Lower lobe of right lung (tissue), 2 donors: Measurements from ENCODE around the gene FRMD4A. TPM values are rescaled to one million over a fixed set of nuclear protein-coding genes. Genes with fewer than 3 reads are reported as not detected.

ENCODE experiments used
- ATAC-seq, 2 donors: fragments of 200-7000 bp; cut with Tn5 transposase; one replicate each; pipeline ENCODE4 v1.9.1; 2020 to 2022; ENCODE audit warnings: mild to moderate bottlenecking in 2 of 2, moderate library complexity in 2 of 2
- DNase-seq: peaks from one replicate; pipeline ENCODE4 v3.0.0-alpha.2; 2020
- H3K27ac ChIP-seq: fragments of 200-600 bp; one replicate; pipeline ENCODE4 v1.8.0; 2022
- H3K27me3 ChIP-seq: fragments of 200-600 bp; one replicate; pipeline ENCODE4 v1.8.0; 2022; ENCODE audit warnings: low read depth
- H3K36me3 ChIP-seq: fragments of 200-600 bp; one replicate; pipeline ENCODE4 v1.8.0; 2022; ENCODE audit warnings: mild to moderate bottlenecking
- H3K4me1 ChIP-seq: fragments of 200-600 bp; one replicate; pipeline ENCODE4 v1.8.0; 2022
- H3K4me3 ChIP-seq: fragments of 200-600 bp; one replicate; pipeline ENCODE4 v1.8.0; 2022; ENCODE audit warnings: mild to moderate bottlenecking
- H3K9me3 ChIP-seq: fragments of 200-600 bp; one replicate; pipeline ENCODE4 v1.8.0; 2022
- CTCF ChIP-seq: fragments of 200-600 bp; IDR thresholded peaks from one replicate; pipeline ENCODE4 v1.8.0; 2022; ENCODE audit warnings: antibody characterized with exemption, mild to moderate bottlenecking
- intact Hi-C: fragments of 100-400 bp; cut with DNase I; formaldehyde crosslinking; loops from one replicate; pipeline ENCODE4 v1.11.0; 2022
- total RNA-seq: library from RNA; stranded (reverse); fragmentation: NEBNext Ultra II Directional; extraction: Animal tissue kit (Norgen Biotek cat#: 25700); gene quantifications from one replicate; pipeline ENCODE4 v1.2.1, GENCODE V29; 2021
- donor health status: DM: no; HTN: yes; CAD: no; lungs with severe emphysema.

Gene FRMD4A
- total RNA-seq, 1 donor from 2014 or later = 64.8 TPM

GRCh38 chr10:13634207-13634606, 696.5 kb downstream of the FRMD4A start:
- H3K36me3 ChIP-seq = peaks cover 20% of the 10 kb centered on the region
- H3K9me3 ChIP-seq = no peaks in the 10 kb centered on the region
- intact Hi-C loops = no loop called here
- TF ChIP-seq CTCF = no peak
- no peak overlapping the region for H3K27ac ChIP-seq
- no peak for DNase-seq
- H3K27me3 ChIP-seq = no peaks in the 10 kb centered on the region
- no peaks in the 10 kb centered on the region for H3K4me1 ChIP-seq
- H3K4me3 ChIP-seq = no peak overlapping the region
- peak; percentile 18 to 53 for ATAC-seq

- H3K4me3 ChIP-seq = no peak overlapping the region
- no peak for DNase-seq
- no peak overlapping the region for H3K27ac ChIP-seq
- no peaks in the 10 kb centered on the region for H3K27me3 ChIP-seq
- H3K4me1 ChIP-seq = no peaks in the 10 kb centered on the region
- intact Hi-C loops = no loop called here
- no peak for TF ChIP-seq CTCF
- H3K36me3 ChIP-seq = peaks cover 14% of the 10 kb centered on the region
- no peak for ATAC-seq
- H3K9me3 ChIP-seq = no peaks in the 10 kb centered on the region
Observed at GRCh38 chr10:13633689-13634088, 697.0 kb downstream of the FRMD4A start.

- ATAC-seq = no peak
- peak overlapping the region; percentile 42 for H3K27ac ChIP-seq
- DNase-seq = no peak
- H3K36me3 ChIP-seq = peaks cover 9% of the 10 kb centered on the region
- no peaks in the 10 kb centered on the region for H3K9me3 ChIP-seq
- intact Hi-C loops = no loop called here
- no peak for TF ChIP-seq CTCF
- no peaks in the 10 kb centered on the region for H3K4me1 ChIP-seq
- H3K4me3 ChIP-seq = no peak overlapping the region
- no peaks in the 10 kb centered on the region for H3K27me3 ChIP-seq
Observed at GRCh38 chr10:13632884-13633440, 697.8 kb downstream of the FRMD4A start.

GRCh38 chr10:13632440-13632839, 698.3 kb downstream of the FRMD4A start:
- no peak for ATAC-seq
- H3K27ac ChIP-seq = peak overlapping the region; percentile 42

GRCh38 chr10:13631594-13631993, 699.1 kb downstream of the FRMD4A start:
- H3K27ac ChIP-seq = no peak overlapping the region
- peak in 1 of 2 donors; percentile 39 for ATAC-seq
- no peaks in the 10 kb centered on the region for H3K4me1 ChIP-seq

More at GRCh38 chr10:13632440-13632839, 698.3 kb downstream of the FRMD4A start:
- Histone ChIP-seq H3K36me3 (peaks cover 9% of the 10 kb centered on the region), H3K27me3 (no peaks in the 10 kb centered on the region), H3K4me1 (no peaks in the 10 kb centered on the region), H3K9me3 (no peaks in the 10 kb centered on the region), H3K4me3 (no peak overlapping the region)
- DNase-seq = no peak
- TF ChIP-seq CTCF = no peak
- intact Hi-C loops = no loop called here

More at GRCh38 chr10:13631594-13631993, 699.1 kb downstream of the FRMD4A start:
- no peaks in the 10 kb centered on the region for H3K27me3 ChIP-seq
- DNase-seq = no peak
- peaks cover 9% of the 10 kb centered on the region for H3K36me3 ChIP-seq
- H3K4me3 ChIP-seq = no peak overlapping the region
- no peak for TF ChIP-seq CTCF
- no peaks in the 10 kb centered on the region for H3K9me3 ChIP-seq
- intact Hi-C loops = no loop called here
